ENCODE measurements around the gene TBC1D4.
A peak's percentile ranks its signal among the peaks of the same experiment; 100 is the strongest.

Gene TBC1D4

GRCh38 chr13:75370774-75371173 lies 111.2 kb downstream of the TBC1D4 start:
- no peak overlapping the region for H2BK15ac ChIP-seq (ENCODE audit: low read depth, poor library complexity, severe bottlenecking)
- no peak overlapping the region for H3K9ac ChIP-seq (ENCODE audit: low read length)
- H4K8ac ChIP-seq (ENCODE audit: low read length): no peak overlapping the region
- H3K27me3 ChIP-seq (ENCODE audit: control insufficient read depth in 1 of 2, insufficient read depth in 1 of 2, low read length in 2 of 2): no peaks in the 10 kb centered on the region
- H3K4me3 ChIP-seq (ENCODE audit: insufficient read depth in 1 of 2, low read depth in 1 of 2, low read length in 2 of 2): no peak overlapping the region
- H3K23ac ChIP-seq (ENCODE audit: low read length in 2 of 2): no peak overlapping the region
- no peak overlapping the region for H3K18ac ChIP-seq (ENCODE audit: low read depth in 1 of 2, low read length in 2 of 2)
- H2BK5ac ChIP-seq (ENCODE audit: low read depth, low read length, poor library complexity, severe bottlenecking): no peak overlapping the region
- H2AFZ ChIP-seq (ENCODE audit: low read depth, low read length): no peak overlapping the region
- H3K9me3 ChIP-seq (ENCODE audit: control insufficient read depth, low read length): no peaks in the 10 kb centered on the region
- no peak overlapping the region for H2BK120ac ChIP-seq (ENCODE audit: low read depth, low read length)
- H2BK12ac ChIP-seq (ENCODE audit: low read length in 2 of 2): no peak overlapping the region
- H3K4me2 ChIP-seq (ENCODE audit: low read length, poor library complexity, severe bottlenecking): no peak overlapping the region
- no peak for DNase-seq
- no peak overlapping the region for H3K14ac ChIP-seq (ENCODE audit: low read length in 2 of 2)
- WGBS: 93% methylated on average over 1 of the region's 1 CpG
- H3K36me3 ChIP-seq (ENCODE audit: control insufficient read depth in 1 of 2, insufficient read depth in 2 of 2, low read depth in 1 of 2, low read length in 2 of 2): no peaks in the 10 kb centered on the region
- H3K4ac ChIP-seq (ENCODE audit: low read depth in 1 of 2, low read length in 2 of 2): no peak overlapping the region
- peaks cover 3% of the 10 kb centered on the region for H3K4me1 ChIP-seq (ENCODE audit: control insufficient read depth, insufficient read depth, low read depth, low read length)
- H3K79me1 ChIP-seq (replicated peaks; ENCODE audit: low read length, poor library complexity, severe bottlenecking): peaks cover 4% of the 10 kb centered on the region
- peak overlapping the region; percentile 21 for H2AK5ac ChIP-seq (ENCODE audit: low read length, severe bottlenecking)
- no peak overlapping the region for H3K27ac ChIP-seq (ENCODE audit: low read length, poor library complexity, severe bottlenecking)
- no peak overlapping the region for H4K91ac ChIP-seq (ENCODE audit: low read length)

- Histone ChIP-seq H3K79me1 (replicated peaks; ENCODE audit: low read length, poor library complexity, severe bottlenecking) (peaks cover 4% of the 10 kb centered on the region), H2BK120ac (ENCODE audit: low read depth, low read length) (no peak overlapping the region), H3K9ac (ENCODE audit: low read length) (no peak overlapping the region), H4K8ac (ENCODE audit: low read length) (no peak overlapping the region), H3K4ac (ENCODE audit: low read depth in 1 of 2, low read length in 2 of 2) (peak overlapping the region in 1 of 2 experiments; percentile 39), H3K23ac (ENCODE audit: low read length in 2 of 2) (no peak overlapping the region), H3K27me3 (ENCODE audit: control insufficient read depth in 1 of 2, insufficient read depth in 1 of 2, low read length in 2 of 2) (no peaks in the 10 kb centered on the region), H2BK15ac (ENCODE audit: low read depth, poor library complexity, severe bottlenecking) (no peak overlapping the region), H3K36me3 (ENCODE audit: control insufficient read depth in 1 of 2, insufficient read depth in 2 of 2, low read depth in 1 of 2, low read length in 2 of 2) (no peaks in the 10 kb centered on the region), H4K91ac (ENCODE audit: low read length) (no peak overlapping the region), H3K4me3 (ENCODE audit: insufficient read depth in 1 of 2, low read depth in 1 of 2, low read length in 2 of 2) (no peak overlapping the region), H3K4me2 (ENCODE audit: low read length, poor library complexity, severe bottlenecking) (no peak overlapping the region), H3K27ac (ENCODE audit: low read length, poor library complexity, severe bottlenecking) (no peak overlapping the region), H2AK5ac (ENCODE audit: low read length, severe bottlenecking) (no peak overlapping the region), H3K9me3 (ENCODE audit: control insufficient read depth, low read length) (no peaks in the 10 kb centered on the region), H3K4me1 (ENCODE audit: control insufficient read depth, insufficient read depth, low read depth, low read length) (peaks cover 3% of the 10 kb centered on the region), H3K18ac (ENCODE audit: low read depth in 1 of 2, low read length in 2 of 2) (peak overlapping the region in 1 of 2 experiments; percentile 19), H3K14ac (ENCODE audit: low read length in 2 of 2) (no peak overlapping the region), H2AFZ (ENCODE audit: low read depth, low read length) (no peak overlapping the region), H2BK12ac (ENCODE audit: low read length in 2 of 2) (no peak overlapping the region), H2BK5ac (ENCODE audit: low read depth, low read length, poor library complexity, severe bottlenecking) (no peak overlapping the region)
- WGBS: 81% methylated on average over 3 of the region's 3 CpGs
- no peak for DNase-seq
These were observed 112.0 kb downstream of the TBC1D4 start for GRCh38 chr13:75369981-75370380.

- Histone ChIP-seq H2BK15ac (ENCODE audit: low read depth, poor library complexity, severe bottlenecking) (no peak overlapping the region), H3K23ac (ENCODE audit: low read length in 2 of 2) (no peak overlapping the region), H2AK5ac (ENCODE audit: low read length, severe bottlenecking) (no peak overlapping the region), H3K18ac (ENCODE audit: low read depth in 1 of 2, low read length in 2 of 2) (no peak overlapping the region), H2BK5ac (ENCODE audit: low read depth, low read length, poor library complexity, severe bottlenecking) (no peak overlapping the region), H3K9ac (ENCODE audit: low read length) (peak overlapping the region; percentile 39), H4K91ac (ENCODE audit: low read length) (no peak overlapping the region), H3K4ac (ENCODE audit: low read depth in 1 of 2, low read length in 2 of 2) (no peak overlapping the region), H3K27ac (ENCODE audit: low read length, poor library complexity, severe bottlenecking) (peak overlapping the region; percentile 65), H3K36me3 (ENCODE audit: control insufficient read depth in 1 of 2, insufficient read depth in 2 of 2, low read depth in 1 of 2, low read length in 2 of 2) (no peaks in the 10 kb centered on the region), H3K27me3 (ENCODE audit: control insufficient read depth in 1 of 2, insufficient read depth in 1 of 2, low read length in 2 of 2) (no peaks in the 10 kb centered on the region), H3K14ac (ENCODE audit: low read length in 2 of 2) (no peak overlapping the region), H4K8ac (ENCODE audit: low read length) (no peak overlapping the region), H3K9me3 (ENCODE audit: control insufficient read depth, low read length) (no peaks in the 10 kb centered on the region), H3K79me1 (replicated peaks; ENCODE audit: low read length, poor library complexity, severe bottlenecking) (peaks cover 6% of the 10 kb centered on the region), H2BK12ac (ENCODE audit: low read length in 2 of 2) (no peak overlapping the region), H2AFZ (ENCODE audit: low read depth, low read length) (no peak overlapping the region), H3K4me1 (ENCODE audit: control insufficient read depth, insufficient read depth, low read depth, low read length) (peaks cover 3% of the 10 kb centered on the region), H2BK120ac (ENCODE audit: low read depth, low read length) (no peak overlapping the region), H3K4me3 (ENCODE audit: insufficient read depth in 1 of 2, low read depth in 1 of 2, low read length in 2 of 2) (no peak overlapping the region), H3K4me2 (ENCODE audit: low read length, poor library complexity, severe bottlenecking) (no peak overlapping the region)
- WGBS: 7% methylated on average over 2 of the region's 3 CpGs
- DNase-seq: peak; percentile 46
These were observed 113.8 kb downstream of the TBC1D4 start for GRCh38 chr13:75368167-75368566.

GRCh38 chr13:75366380-75367280 lies 115.3 kb downstream of the TBC1D4 start:
- 88% methylated on average over 2 of the region's 3 CpGs for WGBS

More at GRCh38 chr13:75366380-75367280, 115.3 kb downstream of the TBC1D4 start:
- Histone ChIP-seq H3K4me1 (ENCODE audit: control insufficient read depth, insufficient read depth, low read depth, low read length) (peaks cover 3% of the 10 kb centered on the region), H2BK120ac (ENCODE audit: low read depth, low read length) (no peak overlapping the region), H2AFZ (ENCODE audit: low read depth, low read length) (no peak overlapping the region), H4K91ac (ENCODE audit: low read length) (no peak overlapping the region), H2BK15ac (ENCODE audit: low read depth, poor library complexity, severe bottlenecking) (no peak overlapping the region), H3K27me3 (ENCODE audit: control insufficient read depth in 1 of 2, insufficient read depth in 1 of 2, low read length in 2 of 2) (no peaks in the 10 kb centered on the region), H3K9ac (ENCODE audit: low read length) (peak overlapping the region; percentile 6), H2BK5ac (ENCODE audit: low read depth, low read length, poor library complexity, severe bottlenecking) (no peak overlapping the region), H3K4me2 (ENCODE audit: low read length, poor library complexity, severe bottlenecking) (no peak overlapping the region), H3K79me1 (replicated peaks; ENCODE audit: low read length, poor library complexity, severe bottlenecking) (peaks cover 9% of the 10 kb centered on the region), H3K9me3 (ENCODE audit: control insufficient read depth, low read length) (no peaks in the 10 kb centered on the region), H2BK12ac (ENCODE audit: low read length in 2 of 2) (no peak overlapping the region), H3K36me3 (ENCODE audit: control insufficient read depth in 1 of 2, insufficient read depth in 2 of 2, low read depth in 1 of 2, low read length in 2 of 2) (no peaks in the 10 kb centered on the region), H3K4ac (ENCODE audit: low read depth in 1 of 2, low read length in 2 of 2) (no peak overlapping the region), H3K23ac (ENCODE audit: low read length in 2 of 2) (no peak overlapping the region), H3K27ac (ENCODE audit: low read length, poor library complexity, severe bottlenecking) (peak overlapping the region; percentile 54), H2AK5ac (ENCODE audit: low read length, severe bottlenecking) (no peak overlapping the region), H3K14ac (ENCODE audit: low read length in 2 of 2) (no peak overlapping the region), H3K18ac (ENCODE audit: low read depth in 1 of 2, low read length in 2 of 2) (no peak overlapping the region), H3K4me3 (ENCODE audit: insufficient read depth in 1 of 2, low read depth in 1 of 2, low read length in 2 of 2) (no peak overlapping the region), H4K8ac (ENCODE audit: low read length) (no peak overlapping the region)
- DNase-seq: no peak
